ENCODE data around the gene CACNA1I. TPM values are rescaled to one million over a fixed set of nuclear protein-coding genes. Genes with fewer than 3 reads are reported as not detected.

The CACNA1I gene
- total RNA-seq, 1 donor from 2014 or later, result 0.10 TPM

DNA sequence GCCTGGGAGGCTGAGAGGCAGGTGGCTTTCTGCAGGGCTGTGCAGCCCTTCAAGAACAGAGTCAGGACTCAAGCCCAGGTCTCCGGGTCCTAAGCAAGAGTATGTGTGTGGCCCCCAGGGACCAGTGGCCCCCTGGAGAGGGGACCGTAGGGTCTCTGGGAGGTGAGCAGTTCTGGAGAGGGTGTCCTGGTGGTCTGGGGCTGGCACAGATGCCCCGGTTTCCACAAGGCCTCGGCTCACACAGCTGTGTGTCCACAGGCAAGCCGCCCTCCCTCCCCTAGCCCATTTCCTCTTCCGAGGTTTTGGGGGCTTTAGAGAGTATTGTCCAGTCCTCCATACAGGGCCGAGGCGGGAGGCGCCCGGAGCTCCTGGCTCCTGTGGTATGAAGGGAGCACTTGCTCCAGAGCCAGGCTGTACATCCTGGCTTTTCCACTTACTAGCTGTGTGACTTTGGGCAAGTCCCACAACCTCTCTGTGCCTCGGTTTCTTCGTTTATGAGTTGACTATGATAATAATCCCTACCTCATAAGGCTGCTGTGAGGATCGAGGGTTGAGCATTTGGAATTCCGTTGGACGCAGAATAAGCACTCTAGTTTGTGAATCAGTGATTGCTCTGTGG lies 34.6 kb upstream of the CACNA1I start:
- DNase-seq (ENCODE audit: low read depth), result no peak

- no peak for DNase-seq (ENCODE audit: low read depth)
Observed at GRCh38 chr22:39536711-39537110, 33.8 kb upstream of the CACNA1I start.

DNA sequence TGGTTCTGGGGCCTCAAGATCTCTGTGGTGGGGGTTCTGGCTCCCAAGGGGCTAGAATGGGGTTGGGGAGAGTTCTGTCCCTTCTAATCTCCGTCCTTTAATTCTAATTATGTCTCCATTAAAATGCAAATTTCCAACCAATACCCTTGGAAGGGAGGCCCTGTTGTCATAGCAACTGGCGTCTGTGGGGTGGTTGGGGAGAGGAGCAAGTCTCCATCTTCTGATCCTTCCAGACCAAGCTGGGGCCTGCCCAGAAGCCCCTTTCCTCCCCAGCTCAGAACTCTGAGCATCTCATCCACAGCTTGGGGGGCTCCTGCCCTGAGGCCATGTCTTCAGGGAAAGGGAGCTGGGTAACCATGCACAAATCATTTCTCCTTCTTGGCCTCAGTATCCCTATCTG lies 32.6 kb upstream of the CACNA1I start:
- no peak for DNase-seq (ENCODE audit: low read depth)

DNA sequence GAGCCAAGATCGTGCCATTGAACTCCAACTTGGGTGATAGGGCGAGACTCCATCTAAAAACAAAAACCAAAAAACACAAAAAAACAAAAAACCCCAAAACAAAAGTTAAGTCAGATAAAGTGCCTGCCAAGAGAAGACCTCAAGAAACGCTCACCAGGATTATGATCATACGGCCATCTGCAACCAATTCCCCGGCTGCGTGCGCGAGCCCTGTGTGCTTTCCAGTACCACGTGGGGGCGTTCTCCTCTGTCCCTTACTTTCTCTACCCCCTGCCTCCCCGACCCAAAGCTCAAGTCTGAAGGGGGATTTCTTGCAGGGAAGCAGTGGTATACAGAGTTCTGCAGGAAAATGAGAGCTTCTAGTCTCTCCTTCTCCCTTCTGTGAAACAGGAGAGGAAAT lies 27.5 kb upstream of the CACNA1I start:
- DNase-seq (ENCODE audit: low read depth), result no peak

GRCh38 chr22:39545386-39546365 lies 24.9 kb upstream of the CACNA1I start:
- no peak for DNase-seq (ENCODE audit: low read depth)

- DNase-seq (ENCODE audit: low read depth), result peak; percentile 58
Observed at GRCh38 chr22:39546889-39547586, 23.5 kb upstream of the CACNA1I start.

DNA sequence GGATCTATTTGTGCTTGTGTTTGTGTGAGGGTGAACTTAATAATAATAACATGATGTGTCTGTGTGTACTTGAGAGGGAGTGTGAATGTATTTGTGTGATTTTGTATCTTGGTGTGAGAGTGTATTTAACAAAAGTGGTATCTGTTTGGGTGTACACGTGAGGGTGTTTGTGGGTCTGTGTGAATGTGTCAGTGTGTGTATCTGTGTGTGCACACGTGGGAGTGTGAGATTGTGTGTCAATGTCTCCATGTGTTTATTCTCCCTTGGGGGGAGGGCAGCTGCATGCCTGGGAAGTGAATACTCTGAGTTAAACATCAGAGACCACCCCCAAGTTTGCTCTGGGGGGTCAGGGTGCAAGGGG lies 23.0 kb upstream of the CACNA1I start:
- DNase-seq (ENCODE audit: low read depth), result no peak

DNA sequence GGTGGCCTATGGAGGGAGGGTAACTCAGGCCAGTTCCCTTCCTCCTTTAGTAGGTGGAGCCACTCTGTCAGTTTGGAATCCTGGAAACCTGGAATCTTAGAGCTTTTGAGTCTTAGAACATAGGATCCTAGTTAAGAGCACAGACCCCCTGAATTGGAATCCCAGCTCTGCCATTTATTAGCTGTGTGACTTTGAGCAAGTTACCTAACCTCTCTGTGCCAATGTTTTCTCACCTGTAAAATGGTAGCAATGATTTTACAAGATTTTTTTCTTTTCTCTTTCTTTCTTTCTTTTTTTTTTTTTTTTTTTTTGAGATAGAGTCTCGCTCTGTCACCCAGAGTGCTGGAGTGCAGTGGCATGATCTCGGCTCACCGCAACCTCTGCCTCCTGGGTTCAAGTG lies 17.1 kb upstream of the CACNA1I start:
- no peak for DNase-seq (ENCODE audit: low read depth)

GRCh38 chr22:39554151-39554550 lies 16.4 kb upstream of the CACNA1I start:
- DNase-seq (ENCODE audit: low read depth), result no peak

DNA sequence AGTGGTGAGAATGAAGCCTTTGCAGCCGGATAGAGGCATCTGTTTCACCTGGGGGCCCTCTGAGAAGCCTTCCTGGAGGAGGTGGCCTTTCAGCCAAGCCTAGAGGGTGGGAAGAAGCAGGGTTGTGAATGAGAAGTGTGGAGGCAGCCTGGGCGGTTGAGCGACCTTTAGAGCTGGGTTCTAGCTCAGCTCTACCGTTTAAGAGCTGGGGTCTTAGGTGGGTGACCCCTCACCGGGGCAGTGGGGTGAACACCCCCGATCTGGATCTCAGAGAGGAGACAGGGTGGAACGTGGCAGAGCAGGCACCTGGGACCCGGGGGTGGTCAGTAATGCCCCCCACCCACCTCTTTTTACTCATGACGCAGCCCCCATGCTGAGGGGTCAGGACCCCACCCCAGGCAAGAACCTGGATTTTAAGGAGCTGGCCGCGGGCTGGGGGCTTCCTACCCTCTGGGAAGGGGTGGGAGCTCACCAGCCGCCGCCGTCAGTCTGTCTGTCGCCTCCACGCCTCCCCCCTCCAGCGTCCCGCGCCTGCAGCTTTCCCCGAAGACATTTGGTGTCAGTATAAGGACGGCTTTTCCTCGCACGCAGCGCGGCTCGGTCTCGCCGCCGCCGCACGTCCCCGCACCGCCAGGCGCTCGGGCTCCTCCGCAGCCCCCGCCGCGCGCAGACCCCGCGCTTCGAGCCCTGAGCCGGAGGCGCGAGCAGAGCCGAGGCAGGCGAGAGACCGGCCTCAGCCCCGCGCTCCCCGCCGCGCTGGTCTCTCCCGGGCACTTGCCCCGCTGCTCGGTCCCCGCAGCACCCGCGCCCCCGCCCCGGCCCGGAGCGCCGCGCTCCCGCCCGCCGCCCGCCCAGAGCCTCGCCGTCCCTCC lies 13.3 kb upstream of the CACNA1I start:
- no peak for DNase-seq (ENCODE audit: low read depth)

- DNase-seq (ENCODE audit: low read depth), result no peak
Observed at GRCh38 chr22:39558254-39558727, 12.3 kb upstream of the CACNA1I start.

DNA sequence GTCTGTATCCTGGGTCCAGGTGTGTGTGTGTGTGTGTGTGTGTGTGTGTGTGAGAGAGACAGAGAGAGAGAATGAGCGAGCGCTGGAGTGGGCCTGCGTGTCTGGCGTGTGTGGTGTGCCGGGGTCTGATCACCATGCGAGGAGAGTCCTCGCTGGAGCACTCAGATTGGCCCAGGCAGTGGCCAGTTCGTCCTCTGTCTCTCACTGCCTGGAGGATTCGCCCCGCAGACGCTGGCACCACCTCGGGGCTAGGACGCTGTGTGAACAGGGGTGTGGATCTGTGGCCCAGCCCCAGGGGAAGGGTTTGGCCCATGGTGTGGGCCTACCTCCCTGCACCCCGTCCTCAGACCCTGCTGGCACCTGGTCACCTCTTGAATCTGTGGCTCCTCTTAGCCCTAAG lies 11.6 kb upstream of the CACNA1I start:
- DNase-seq (ENCODE audit: low read depth), result no peak

DNA sequence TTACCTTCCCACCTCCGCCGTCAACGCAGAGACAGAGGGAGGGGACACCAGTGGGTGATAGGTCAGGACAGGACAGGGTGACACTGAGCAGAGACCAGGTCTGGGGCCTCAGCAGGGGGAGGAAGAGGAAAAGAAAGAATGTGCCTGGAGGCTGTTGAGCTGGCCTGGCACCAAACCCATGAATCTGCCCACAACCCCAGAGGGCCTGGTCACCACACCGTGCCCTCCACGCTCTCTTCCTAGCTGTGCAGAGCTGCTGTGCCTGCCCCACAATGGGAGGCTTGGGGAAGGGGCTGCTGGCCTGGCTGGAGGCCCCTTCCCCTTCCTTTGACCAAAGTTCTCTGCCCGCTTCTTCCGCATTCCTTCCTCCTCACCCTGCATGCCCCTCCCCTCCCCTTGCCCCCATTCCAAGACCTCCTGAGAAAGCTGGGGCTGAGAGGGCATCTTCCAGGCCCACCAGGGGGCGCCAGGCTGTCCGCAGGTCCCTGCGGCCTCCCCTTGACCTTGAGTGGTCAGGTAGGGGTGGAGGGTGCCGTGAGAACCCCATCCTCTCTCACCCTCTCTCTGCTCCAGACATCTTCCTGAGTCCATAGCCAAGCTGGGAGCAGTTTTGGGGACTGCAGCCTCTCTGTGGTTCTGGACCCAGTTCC lies 11.0 kb upstream of the CACNA1I start:
- peak; percentile 16 for DNase-seq (ENCODE audit: low read depth)

DNA sequence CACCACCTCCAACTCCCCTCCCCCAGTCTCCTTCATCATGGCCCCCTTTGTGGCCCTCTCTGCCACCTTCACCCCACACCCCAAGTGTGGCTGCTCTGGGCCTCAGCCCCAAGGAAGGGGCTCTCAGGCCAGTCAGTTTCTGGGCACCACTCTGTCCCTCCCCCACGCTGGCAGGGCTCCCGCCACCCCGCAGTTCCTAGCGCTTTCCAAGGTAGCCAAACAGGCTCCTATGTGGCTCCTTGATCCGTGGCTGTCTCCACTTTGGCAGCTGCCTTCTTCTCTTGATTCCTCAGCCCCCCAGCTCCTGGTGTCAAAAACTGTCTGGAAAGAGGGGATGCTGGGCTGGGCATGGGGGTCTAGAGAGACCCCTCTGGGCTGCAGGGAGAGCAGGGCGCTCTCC lies 10.4 kb upstream of the CACNA1I start:
- DNase-seq (ENCODE audit: low read depth), result no peak

GRCh38 chr22:39562839-39563489 lies 7.6 kb upstream of the CACNA1I start:
- no peak for DNase-seq (ENCODE audit: low read depth)

DNA sequence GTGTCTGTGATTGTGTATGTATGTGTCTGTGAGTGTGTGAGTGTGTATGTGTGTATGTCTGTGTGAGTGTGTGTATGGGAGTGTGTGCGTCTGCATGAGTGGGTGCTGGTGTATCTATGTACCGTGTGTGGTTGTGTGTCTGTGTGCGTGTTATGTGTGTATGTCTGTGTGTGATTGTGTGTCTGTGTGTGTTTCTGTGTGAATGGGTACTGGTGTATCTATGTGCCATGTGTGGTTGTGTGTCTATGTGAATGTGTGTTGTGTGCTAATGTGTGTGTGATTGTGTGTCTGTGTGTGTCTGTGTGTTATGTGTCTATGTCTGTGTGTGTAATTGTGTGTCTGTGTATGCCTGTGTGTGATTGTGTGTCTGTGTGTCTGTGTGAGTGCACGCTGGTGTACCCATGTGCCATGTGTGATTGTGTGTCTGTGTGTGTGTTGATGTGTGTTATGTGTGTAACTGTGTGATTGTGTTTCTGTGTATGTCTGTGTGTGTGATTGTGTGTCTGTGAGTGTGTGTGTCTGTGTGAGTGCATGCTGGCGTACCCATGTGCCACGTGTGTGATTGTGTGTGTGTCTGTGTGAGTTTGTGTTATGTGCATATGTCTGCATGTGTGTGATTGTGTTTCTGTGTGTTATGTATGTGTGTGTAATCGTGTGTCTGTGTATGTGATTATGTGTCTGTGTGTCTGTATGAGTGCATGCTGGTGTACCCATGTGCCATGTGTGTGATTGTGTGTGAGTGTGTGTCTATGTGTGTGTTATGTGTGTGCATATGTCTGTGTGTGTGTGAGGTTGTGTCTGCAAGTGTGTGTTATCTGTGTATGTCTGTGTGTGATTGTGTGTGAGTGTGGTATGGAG lies 6.8 kb upstream of the CACNA1I start:
- no peak for DNase-seq (ENCODE audit: low read depth)

DNA sequence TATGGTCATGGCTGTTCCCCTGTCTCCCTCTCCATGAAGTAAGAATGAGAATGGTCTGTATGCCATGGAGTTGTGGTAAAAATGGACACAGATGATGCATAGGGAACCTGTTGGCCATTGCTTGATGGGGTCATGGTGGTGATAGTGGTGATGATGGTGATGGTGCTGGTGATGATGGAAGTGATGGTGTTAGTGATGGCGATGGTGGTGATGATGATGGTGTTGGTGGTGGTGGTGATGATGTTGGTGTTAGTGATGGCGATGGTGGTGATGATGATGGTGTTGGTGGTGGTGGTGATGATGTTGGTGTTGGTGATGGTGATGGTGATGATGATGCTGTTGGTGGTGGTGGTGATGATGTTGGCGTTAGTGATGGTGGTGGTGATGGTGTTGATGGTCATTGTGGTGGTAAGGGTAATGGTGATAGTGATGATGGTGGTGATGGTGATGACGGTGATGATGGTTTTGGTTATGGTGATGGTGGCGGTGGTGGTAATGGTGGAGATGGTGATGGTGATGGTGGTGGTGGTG lies 5.1 kb upstream of the CACNA1I start:
- no peak for DNase-seq (ENCODE audit: low read depth)

DNA sequence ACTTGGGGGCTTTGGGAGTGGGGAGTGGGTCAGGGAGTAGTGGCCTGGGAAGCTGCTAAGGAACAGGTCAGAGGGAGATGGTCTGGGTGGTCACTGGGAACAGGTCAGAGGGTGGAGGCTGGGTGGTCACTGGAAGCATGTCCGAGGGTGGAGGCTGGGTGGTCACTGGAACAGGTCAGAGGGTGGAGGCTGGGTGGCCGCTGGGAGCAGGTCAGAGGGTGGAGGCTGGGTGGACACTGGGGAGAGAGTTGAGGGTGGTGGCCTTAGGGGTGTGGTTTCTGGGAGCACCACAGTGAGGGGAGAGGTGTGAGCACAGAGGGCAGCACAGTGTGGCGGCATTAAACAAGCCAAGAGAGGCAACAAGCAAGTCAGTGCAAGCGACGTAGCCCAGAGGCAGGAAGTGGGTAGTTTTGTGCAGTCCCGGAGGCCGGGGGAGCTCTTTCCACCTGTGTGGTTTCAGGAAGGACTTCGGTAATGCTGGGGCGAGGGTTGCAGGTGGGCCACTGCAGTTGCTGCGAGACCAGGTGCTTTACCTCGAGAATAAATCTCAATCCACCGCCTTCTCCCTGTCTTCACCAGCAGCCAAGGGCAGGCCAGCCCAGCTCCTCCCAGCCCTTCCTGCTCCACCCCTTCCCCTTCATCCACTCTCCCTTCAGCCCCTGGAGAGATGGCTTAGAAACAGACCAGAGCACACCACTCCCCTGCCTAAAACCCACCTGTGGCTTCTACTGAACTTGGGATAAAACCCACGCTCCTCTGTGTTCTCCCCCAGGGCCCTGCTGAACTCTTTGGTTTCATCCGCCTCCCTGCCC lies 3.2 kb upstream of the CACNA1I start:
- DNase-seq (ENCODE audit: low read depth), result no peak
